GM13977 (cell line): ENCODE measurements around the gene ADCY2.

Experiments
- DNase-seq: peaks from one replicate; pipeline ENCODE4 v3.0.0; 2012; ENCODE audit warnings: low spot score
- CTCF ChIP-seq: IDR thresholded peaks from 2 replicates; pipeline ENCODE4 v1.5.1; 2012; ENCODE audit warnings: mild to moderate bottlenecking, control low read depth; ENCODE audit not compliant: insufficient read depth; ENCODE audit errors: extremely low read depth, missing control alignments
- in situ Hi-C: fragments of 300-500 bp; cut with MboI; formaldehyde crosslinking; loops from one replicate; pipeline ENCODE4 v1.12.0; 2022; ENCODE audit warnings: low sequenced_read_pairs, low pct_unique_long_range_greater_than_20kb, mixed read lengths, inconsistent platforms; ENCODE audit not compliant: unreplicated experiment

The ADCY2 gene

GRCh38 chr5:7754997-7755596 lies 359.2 kb downstream of the ADCY2 start:
- peak; percentile 93 for TF ChIP-seq CTCF
- DNase-seq: peak; percentile 64
- in situ Hi-C loops: loop anchor here (25.0 kb wide), 1 partner anchor 943 kb away; no protein-coding TSS in a partner anchor

- DNase-seq: no peak
- in situ Hi-C loops: loop anchor here (25.0 kb wide), 1 partner anchor 944 kb away; no protein-coding TSS in a partner anchor
- no peak for TF ChIP-seq CTCF
These were observed 360.0 kb downstream of the ADCY2 start for GRCh38 chr5:7755958-7756357.

GRCh38 chr5:7756453-7756852 lies 360.5 kb downstream of the ADCY2 start:
- DNase-seq: no peak
- TF ChIP-seq CTCF: no peak
- in situ Hi-C loops: loop anchor here (25.0 kb wide), 1 partner anchor 944 kb away; no protein-coding TSS in a partner anchor

- TF ChIP-seq CTCF: no peak
- in situ Hi-C loops: loop anchor here (25.0 kb wide), 1 partner anchor 947 kb away; no protein-coding TSS in a partner anchor
- DNase-seq: no peak
These were observed 363.4 kb downstream of the ADCY2 start for GRCh38 chr5:7759257-7759871.

GRCh38 chr5:7759951-7760580 lies 364.1 kb downstream of the ADCY2 start:
- no peak for TF ChIP-seq CTCF
- no peak for DNase-seq
- in situ Hi-C loops: loop anchor here (25.0 kb wide), 1 partner anchor 948 kb away; no protein-coding TSS in a partner anchor

GRCh38 chr5:7762267-7762666 lies 366.3 kb downstream of the ADCY2 start:
- DNase-seq: peak; percentile 17
- peak; percentile 33 for TF ChIP-seq CTCF
- in situ Hi-C loops: loop anchor here (25.0 kb wide), 1 partner anchor 950 kb away; no protein-coding TSS in a partner anchor
